ENCODE results near the gene TTLL12.

- TF ChIP-seq EZH2 (IDR thresholded peaks at IDR 0.05; ENCODE audit: low read depth, unreplicated experiment): no peak
- no peak for TF ChIP-seq CTCF (conservative IDR thresholded peaks at IDR 0.05; ENCODE audit: low read depth in 2 of 2)
These were observed 22.6 kb upstream of the TTLL12 start for GRCh38 chr22:43209523-43209890.

All from GM23338 (cell line).